Measurements from ENCODE around the gene SPINT3.

DNA sequence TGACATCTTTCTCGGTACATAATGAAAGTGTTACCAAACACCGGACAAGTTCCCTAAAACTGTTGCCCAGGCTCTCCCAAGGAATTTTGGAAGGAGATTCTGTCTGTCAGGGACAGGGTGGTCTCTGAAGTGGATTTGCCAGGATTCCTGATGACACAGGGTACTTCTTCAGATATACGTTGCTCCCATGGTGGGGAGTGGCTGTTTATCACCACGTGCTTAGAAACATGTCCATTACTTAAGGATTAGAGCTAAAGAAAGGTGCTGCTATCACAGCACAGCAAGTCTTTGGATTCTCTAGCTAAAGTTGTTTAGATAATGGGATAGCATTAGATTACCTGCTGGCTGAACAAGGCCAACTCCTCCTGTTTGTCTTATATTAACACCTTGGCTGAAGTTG, 6.3 kb downstream of the SPINT3 start:
- no peak for TF ChIP-seq ESRRA (IDR thresholded peaks at IDR 0.05; ENCODE audit: borderline replicate concordance, low read length)
- TF ChIP-seq, protein P1, sequence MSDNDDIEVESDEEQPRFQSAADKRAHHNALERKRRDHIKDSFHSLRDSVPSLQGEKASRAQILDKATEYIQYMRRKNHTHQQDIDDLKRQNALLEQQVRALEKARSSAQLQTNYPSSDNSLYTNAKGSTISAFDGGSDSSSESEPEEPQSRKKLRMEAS (IDR thresholded peaks at IDR 0.05): no peak
- TF ChIP-seq POLR2A (IDR thresholded peaks at IDR 0.05; ENCODE audit: low read length): no peak
- TF ChIP-seq ZNF302 (CRISPR knock-in tag; IDR thresholded peaks at IDR 0.05): no peak
- TF ChIP-seq, protein P2, sequence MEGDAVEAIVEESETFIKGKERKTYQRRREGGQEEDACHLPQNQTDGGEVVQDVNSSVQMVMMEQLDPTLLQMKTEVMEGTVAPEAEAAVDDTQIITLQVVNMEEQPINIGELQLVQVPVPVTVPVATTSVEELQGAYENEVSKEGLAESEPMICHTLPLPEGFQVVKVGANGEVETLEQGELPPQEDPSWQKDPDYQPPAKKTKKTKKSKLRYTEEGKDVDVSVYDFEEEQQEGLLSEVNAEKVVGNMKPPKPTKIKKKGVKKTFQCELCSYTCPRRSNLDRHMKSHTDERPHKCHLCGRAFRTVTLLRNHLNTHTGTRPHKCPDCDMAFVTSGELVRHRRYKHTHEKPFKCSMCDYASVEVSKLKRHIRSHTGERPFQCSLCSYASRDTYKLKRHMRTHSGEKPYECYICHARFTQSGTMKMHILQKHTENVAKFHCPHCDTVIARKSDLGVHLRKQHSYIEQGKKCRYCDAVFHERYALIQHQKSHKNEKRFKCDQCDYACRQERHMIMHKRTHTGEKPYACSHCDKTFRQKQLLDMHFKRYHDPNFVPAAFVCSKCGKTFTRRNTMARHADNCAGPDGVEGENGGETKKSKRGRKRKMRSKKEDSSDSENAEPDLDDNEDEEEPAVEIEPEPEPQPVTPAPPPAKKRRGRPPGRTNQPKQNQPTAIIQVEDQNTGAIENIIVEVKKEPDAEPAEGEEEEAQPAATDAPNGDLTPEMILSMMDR (IDR thresholded peaks at IDR 0.05): no peak
- no peak for TF ChIP-seq JUN (IDR thresholded peaks at IDR 0.05)
- TF ChIP-seq RNF2 (IDR thresholded peaks at IDR 0.05; ENCODE audit: borderline replicate concordance, low read depth): no peak
- no peak for TF ChIP-seq EP300 (IDR thresholded peaks at IDR 0.05)

Data from A549 (cell line).